Muscle layer of duodenum (tissue), 2 donors: Measurements from ENCODE around the gene EXOSC10.
"Not testable (repeated sequence)": the region's sequence is repeated elsewhere in the genome, so short reads cannot be mapped to it uniquely, and the experiment has no call there.

Source experiments
- H3K27ac ChIP-seq: one replicate; pipeline ENCODE4 v1.7.0; 2013; ENCODE audit warnings: mild to moderate bottlenecking, low read length
- H3K27me3 ChIP-seq: one replicate; pipeline ENCODE4 v1.7.0; 2013; ENCODE audit warnings: low read depth, mild to moderate bottlenecking, control low read depth, low read length
- H3K36me3 ChIP-seq, 2 donors: one replicate each; pipeline ENCODE4 v1.7.0; 2013; ENCODE audit warnings: low read length in 2 of 2, control low read depth in 1 of 2, mild to moderate bottlenecking in 1 of 2; ENCODE audit not compliant: insufficient read depth in 2 of 2, control insufficient read depth in 1 of 2
- H3K4me1 ChIP-seq, 2 donors: one replicate each; pipeline ENCODE4 v1.7.0; 2013; ENCODE audit warnings: low read length in 2 of 2, mild to moderate bottlenecking in 2 of 2, control low read depth in 1 of 2, moderate library complexity in 1 of 2; ENCODE audit not compliant: insufficient read depth in 2 of 2, control insufficient read depth in 1 of 2
- H3K4me3 ChIP-seq, 2 donors: one replicate each; pipeline ENCODE4 v1.7.0; 2013; ENCODE audit warnings: low read length in 2 of 2, low read depth in 1 of 2, mild to moderate bottlenecking in 1 of 2
- H3K9me3 ChIP-seq, 2 donors: one replicate each; pipeline ENCODE4 v1.7.0; 2013; ENCODE audit warnings: low read length in 2 of 2, control low read depth in 1 of 2, mild to moderate bottlenecking in 1 of 2; ENCODE audit not compliant: control insufficient read depth in 1 of 2
- donor health status: healthy.

Gene EXOSC10

DNA sequence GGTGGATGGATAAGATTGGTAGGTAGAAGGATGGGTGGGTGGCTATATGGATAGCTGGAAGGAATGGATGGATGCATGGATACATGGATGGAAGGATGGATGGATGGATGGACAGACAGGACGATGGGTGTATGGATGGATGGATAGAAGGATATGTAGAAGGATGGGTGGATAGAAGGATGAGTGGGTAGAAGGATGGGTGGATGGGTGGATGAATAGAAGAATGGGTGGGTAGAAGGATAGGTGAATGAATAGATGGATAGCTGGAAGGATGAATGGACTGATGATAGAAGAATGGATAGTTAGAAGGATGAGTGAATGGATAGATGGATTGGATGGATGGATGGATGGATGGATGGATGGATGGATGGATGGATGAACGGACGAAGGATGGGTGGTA, 57.6 kb downstream of the EXOSC10 start:
- H3K4me3 ChIP-seq = no peak overlapping the region

DNA sequence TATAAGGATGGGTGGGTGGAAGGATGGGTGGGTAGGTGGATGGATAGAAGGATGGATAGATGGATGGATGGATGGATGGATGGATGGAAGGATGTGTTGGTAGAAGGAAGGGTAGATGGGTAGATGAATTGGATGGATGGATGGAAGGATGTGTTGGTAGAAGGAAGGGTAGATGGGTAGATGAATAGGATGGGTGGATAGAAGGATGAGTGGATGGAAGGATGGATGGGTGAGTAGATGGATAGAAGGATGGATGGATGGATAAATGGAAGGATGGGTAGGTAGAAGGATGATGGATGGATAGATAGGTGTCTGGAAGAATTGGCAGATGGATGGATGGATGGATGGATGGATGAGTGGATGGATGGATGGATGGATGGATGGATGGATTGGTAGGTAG, 58.6 kb downstream of the EXOSC10 start:
- no peak overlapping the region for H3K27ac ChIP-seq
- H3K9me3 ChIP-seq = no peaks in the 10 kb centered on the region
- H3K36me3 ChIP-seq = no peaks in the 10 kb centered on the region
- no peak overlapping the region for H3K4me3 ChIP-seq
- H3K27me3 ChIP-seq = no peaks in the 10 kb centered on the region
- H3K4me1 ChIP-seq = peaks cover 4 to 8% of the 10 kb centered on the region in 2 donors

More for the DNA sequence above, 57.6 kb downstream of the EXOSC10 start:
- H3K4me1 ChIP-seq = peaks cover 4 to 8% of the 10 kb centered on the region in 2 donors
- H3K9me3 ChIP-seq = no peaks in the 10 kb centered on the region
- H3K36me3 ChIP-seq = no peaks in the 10 kb centered on the region
- no peak overlapping the region for H3K27ac ChIP-seq
- no peaks in the 10 kb centered on the region for H3K27me3 ChIP-seq

DNA sequence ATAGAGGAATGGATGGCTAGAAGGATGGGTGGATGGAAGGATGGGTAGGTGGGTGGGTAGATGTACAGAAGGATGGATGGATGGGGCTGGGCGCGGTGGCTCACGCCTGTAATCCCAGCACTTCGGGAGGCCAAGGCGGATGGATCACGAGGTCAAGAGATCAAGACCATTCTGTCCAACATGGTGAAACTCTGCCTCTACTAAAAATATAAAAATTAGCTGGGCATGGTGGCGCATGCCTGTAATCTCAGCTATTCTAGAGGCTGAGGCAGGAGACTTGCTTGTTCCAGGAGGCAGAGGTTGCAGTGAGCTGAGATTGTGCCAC, 59.6 kb downstream of the EXOSC10 start:
- not testable (repeated sequence) for H3K36me3 ChIP-seq, H3K9me3 ChIP-seq, H3K27me3 ChIP-seq, H3K4me3 ChIP-seq, H3K4me1 ChIP-seq, H3K27ac ChIP-seq

DNA sequence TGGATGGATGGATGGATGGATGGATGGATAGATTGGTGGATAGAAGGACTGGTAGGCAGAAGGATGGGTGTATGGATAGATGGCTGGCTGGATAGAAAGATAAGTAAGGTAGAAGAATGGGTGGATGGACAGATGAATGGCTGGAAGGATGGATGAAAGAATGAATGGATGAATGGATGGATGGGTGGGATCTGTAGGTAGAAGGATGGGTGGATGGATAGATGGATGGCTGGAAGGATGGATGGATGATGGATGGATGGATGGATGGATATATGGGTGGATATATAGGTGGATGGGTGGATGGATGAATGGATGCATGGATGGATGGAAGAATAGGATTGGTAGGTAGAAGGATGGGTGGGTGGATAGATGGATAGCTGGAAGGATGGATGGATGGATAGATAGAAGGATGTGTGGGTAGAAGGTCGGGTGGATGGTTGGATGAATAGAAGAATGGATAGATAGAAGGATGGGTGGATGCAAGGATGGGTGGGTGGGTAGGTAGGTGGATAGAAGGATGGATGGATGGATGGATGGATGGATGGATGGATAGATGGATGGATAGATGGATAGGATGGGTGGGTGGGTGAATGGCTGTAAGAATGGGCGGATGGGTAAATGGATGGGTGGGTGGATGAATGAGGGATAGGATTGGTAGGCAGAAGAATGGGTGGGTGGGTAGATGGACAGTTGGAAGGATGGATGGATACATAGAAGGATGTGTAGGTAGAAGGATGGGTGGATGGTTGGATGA, 60.1 kb downstream of the EXOSC10 start:
- H3K4me1 ChIP-seq = peaks cover 4 to 8% of the 10 kb centered on the region in 2 donors
- H3K27ac ChIP-seq = no peak overlapping the region
- H3K36me3 ChIP-seq = no peaks in the 10 kb centered on the region
- no peaks in the 10 kb centered on the region for H3K27me3 ChIP-seq
- no peak overlapping the region for H3K4me3 ChIP-seq
- H3K9me3 ChIP-seq = no peaks in the 10 kb centered on the region

DNA sequence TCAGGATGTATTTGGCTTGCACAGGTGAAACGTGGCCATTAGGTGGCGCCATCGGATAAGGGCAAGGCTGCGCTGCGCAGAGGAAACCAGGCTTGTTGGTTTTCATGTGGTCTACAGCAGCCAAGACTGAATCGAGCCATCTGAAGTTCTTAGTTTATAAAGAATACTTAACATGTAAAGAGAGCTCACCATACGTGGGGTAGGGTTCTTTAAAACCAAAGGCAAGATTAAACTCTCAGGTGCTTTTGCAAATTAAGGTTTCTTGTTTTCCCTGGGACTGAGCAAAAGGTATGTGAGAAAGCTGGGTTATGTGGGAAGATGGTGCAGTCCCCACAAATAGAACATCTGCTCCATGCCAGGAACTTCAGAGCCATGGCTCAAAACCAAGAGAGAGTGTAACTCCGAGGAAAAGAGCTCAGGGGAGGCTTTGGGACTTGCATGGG, 61.9 kb downstream of the EXOSC10 start:
- Histone ChIP-seq H3K4me3 (no peak overlapping the region), H3K4me1 (peaks cover 4 to 8% of the 10 kb centered on the region in 2 donors), H3K9me3 (no peaks in the 10 kb centered on the region), H3K36me3 (no peaks in the 10 kb centered on the region), H3K27me3 (no peaks in the 10 kb centered on the region), H3K27ac (no peak overlapping the region)

DNA sequence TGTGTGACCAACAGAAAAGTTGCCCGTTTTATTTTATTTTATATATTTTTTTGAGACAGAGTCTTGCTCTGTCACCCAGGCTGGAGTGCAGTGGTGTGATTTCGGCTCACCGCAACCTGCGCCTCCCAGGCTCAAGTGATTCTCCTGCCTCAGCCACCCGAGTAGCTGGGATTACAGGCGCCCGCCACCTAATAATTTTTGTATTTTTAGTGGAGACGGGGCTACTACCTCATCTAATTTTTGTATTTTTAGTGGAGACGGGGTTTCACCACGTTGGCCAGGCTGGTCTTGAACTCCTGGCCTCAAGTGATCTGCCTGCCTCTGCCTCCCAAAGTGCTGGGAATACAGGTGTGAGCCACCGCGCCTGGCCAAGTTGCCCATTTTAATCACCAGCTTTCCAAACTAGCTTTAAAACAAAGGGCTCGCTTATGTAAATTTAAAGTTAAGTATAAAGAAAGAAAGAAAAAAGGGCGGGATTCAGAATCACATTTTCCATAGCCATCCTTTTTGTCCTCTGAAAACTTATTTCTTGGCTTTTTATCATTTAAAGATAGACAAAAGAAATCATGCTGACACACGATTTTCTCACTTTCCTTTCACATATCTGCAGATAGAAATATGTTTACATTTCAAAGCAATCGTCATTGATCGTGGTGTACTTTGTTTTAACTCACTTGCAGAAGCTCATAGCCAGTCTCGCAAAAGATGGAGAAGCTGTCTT, 62.5 kb downstream of the EXOSC10 start:
- H3K4me3 ChIP-seq, H3K27me3 ChIP-seq, H3K27ac ChIP-seq, H3K9me3 ChIP-seq, H3K4me1 ChIP-seq, H3K36me3 ChIP-seq: not testable (repeated sequence)

DNA sequence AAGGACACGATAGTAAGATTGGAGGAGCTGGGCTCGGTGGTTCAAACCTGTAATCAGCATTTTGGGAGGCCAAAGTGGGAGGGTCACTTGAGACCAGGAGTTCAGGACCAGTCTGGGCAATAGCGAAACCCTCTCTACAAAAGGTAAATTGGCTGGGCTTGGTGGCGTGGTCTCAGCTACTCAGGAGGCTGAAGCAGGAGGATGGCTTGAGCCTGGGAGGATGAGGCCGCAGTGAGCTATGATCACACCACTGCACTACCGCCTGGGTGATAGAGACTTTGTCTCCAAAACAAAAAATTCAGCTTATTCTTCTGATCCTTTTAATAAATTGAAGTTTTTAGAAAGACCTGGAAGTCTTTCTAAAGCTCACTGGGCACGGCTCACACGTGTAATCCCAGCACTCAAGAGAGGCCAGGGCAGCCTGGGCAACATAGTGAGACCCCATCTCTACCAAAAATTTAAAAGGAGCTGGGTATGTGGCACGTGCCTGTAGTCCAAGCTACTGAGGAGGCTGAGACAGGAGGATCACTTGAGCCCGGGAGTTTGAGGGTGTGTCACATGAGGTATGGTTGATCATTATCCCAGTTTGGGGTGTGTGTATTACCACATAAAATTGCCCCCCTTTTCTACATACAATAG, 67.9 kb downstream of the EXOSC10 start:
- Histone ChIP-seq H3K9me3 (no peaks in the 10 kb centered on the region), H3K4me3 (no peak overlapping the region)

DNA sequence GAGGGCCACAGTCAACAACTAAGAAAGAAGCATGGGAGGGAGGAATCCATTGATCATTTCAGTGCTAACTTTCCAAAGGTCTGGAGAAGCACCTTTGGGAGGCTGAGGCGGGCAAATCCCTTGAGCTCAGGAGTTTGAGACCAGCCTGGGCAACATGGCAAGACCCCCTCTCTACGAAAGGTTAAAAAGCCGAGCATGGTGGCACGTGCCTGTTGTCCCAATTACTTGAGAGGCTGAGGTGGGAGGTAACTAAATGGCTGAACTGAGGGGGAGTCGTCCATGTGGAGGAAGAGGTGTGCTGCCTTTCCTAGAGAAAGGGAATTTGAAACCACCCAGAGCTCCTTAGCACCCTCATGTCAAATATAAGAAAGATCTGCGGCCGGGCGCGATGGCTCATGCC, 68.8 kb downstream of the EXOSC10 start:
- Histone ChIP-seq H3K27me3 (no peaks in the 10 kb centered on the region), H3K36me3 (peaks cover 8 to 22% of the 10 kb centered on the region in 2 donors)

More for the DNA sequence above, 67.9 kb downstream of the EXOSC10 start:
- no peaks in the 10 kb centered on the region for H3K4me1 ChIP-seq
- no peaks in the 10 kb centered on the region for H3K27me3 ChIP-seq
- H3K27ac ChIP-seq = no peak overlapping the region
- H3K36me3 ChIP-seq = peaks cover 4 to 14% of the 10 kb centered on the region in 2 donors

DNA sequence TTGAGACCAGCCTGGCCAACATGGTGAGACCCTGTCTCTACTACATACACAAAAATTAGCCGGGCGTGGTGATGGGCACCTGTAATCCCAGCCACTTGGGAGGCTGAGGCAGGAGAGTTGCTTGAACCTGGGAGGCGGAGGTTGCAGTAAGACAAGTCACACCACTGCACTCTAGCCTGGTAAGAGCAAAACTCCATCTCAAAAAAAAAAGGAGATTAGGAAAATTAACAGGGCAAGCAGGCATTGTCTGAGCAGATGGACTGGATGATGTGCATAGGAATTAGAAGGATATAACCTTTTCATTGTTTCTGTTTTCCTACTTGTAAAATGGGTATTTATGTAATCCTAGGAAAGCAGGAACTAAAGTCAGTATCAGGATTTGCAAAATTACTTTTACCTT, 71.7 kb downstream of the EXOSC10 start:
- no peaks in the 10 kb centered on the region for H3K4me1 ChIP-seq
- no peaks in the 10 kb centered on the region for H3K9me3 ChIP-seq
- peaks cover 31 to 45% of the 10 kb centered on the region in 2 donors for H3K36me3 ChIP-seq
- H3K27me3 ChIP-seq = no peaks in the 10 kb centered on the region
- H3K27ac ChIP-seq = no peak overlapping the region
- no peak overlapping the region for H3K4me3 ChIP-seq

More for the DNA sequence above, 68.8 kb downstream of the EXOSC10 start:
- H3K27ac ChIP-seq = no peak overlapping the region
- H3K4me1 ChIP-seq = no peaks in the 10 kb centered on the region
- no peaks in the 10 kb centered on the region for H3K9me3 ChIP-seq
- H3K4me3 ChIP-seq = no peak overlapping the region

DNA sequence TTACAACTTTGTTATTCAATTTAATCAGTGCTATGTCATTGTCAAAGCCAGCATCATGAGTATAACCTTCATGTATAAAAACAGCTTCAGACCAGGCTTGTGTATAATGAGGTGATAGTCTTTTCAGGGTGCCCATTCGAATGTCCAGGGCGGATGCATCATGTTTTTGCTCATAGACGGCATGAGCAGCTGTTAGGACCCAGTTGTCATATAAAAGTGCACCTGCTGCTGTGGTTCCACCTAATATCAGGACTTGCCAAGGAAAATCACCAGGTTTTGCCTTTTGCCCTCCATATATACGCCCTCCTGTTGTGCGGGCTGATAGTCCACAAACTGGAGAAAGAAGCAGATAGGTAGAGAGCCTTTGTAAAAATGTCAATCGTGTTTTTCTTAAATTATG, 72.4 kb downstream of the EXOSC10 start:
- H3K4me3 ChIP-seq = no peak overlapping the region
- no peaks in the 10 kb centered on the region for H3K4me1 ChIP-seq
- peaks cover 32 to 52% of the 10 kb centered on the region in 2 donors for H3K36me3 ChIP-seq
- H3K27ac ChIP-seq = no peak overlapping the region
- H3K27me3 ChIP-seq = no peaks in the 10 kb centered on the region
- no peaks in the 10 kb centered on the region for H3K9me3 ChIP-seq

DNA sequence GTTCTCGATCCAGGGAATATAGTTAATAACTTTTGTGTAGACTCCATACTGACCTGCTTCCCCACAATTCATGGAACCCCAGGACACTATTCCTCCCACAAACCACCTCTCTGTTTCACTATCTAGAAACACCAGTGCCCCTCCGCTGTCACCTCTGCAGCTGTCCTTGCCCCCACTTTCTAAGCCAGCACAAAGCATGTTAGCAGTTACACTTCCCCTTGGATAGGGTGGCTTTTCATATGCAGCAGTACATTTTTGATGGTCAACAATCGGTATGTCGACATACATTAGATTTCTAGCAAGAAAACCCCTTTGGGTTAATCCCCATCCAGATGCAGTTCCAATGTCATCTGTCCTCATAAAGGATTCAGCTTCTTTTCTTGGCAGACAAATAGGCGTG, 72.8 kb downstream of the EXOSC10 start:
- H3K36me3 ChIP-seq = peaks cover 36 to 57% of the 10 kb centered on the region in 2 donors
- no peaks in the 10 kb centered on the region for H3K4me1 ChIP-seq
- no peaks in the 10 kb centered on the region for H3K27me3 ChIP-seq
- no peak overlapping the region for H3K27ac ChIP-seq
- no peaks in the 10 kb centered on the region for H3K9me3 ChIP-seq
- H3K4me3 ChIP-seq = no peak overlapping the region
